HFF-Myc (cell line): Measurements from ENCODE around the gene FAM227B.
"Not testable (repeated sequence)": the region's sequence is repeated elsewhere in the genome, so short reads cannot be mapped to it uniquely, and the experiment has no call there.

Experiments
- DNase-seq: peaks from one replicate; pipeline ENCODE4 v3.0.0-alpha.2; 2011; ENCODE audit warnings: low read depth; ENCODE audit errors: extremely low read depth
- H3K4me3 ChIP-seq: replicated peaks from 2 replicates; pipeline ENCODE4 v1.5.1; 2011; ENCODE audit warnings: low read depth, mild to moderate bottlenecking, control low read depth, low read length
- TF ChIP-seq, protein P1 (sequence below): IDR thresholded peaks from 2 replicates; pipeline ENCODE4 v1.5.1; 2012; ENCODE audit warnings: mild to moderate bottlenecking, low read depth, low read length, control low read depth; ENCODE audit errors: missing control alignments

Gene FAM227B

GRCh38 chr15:49366496-49366895, 254.1 kb downstream of the FAM227B start:
- no peak overlapping the region for H3K4me3 ChIP-seq
- no peak for DNase-seq
- TF ChIP-seq, protein P1, sequence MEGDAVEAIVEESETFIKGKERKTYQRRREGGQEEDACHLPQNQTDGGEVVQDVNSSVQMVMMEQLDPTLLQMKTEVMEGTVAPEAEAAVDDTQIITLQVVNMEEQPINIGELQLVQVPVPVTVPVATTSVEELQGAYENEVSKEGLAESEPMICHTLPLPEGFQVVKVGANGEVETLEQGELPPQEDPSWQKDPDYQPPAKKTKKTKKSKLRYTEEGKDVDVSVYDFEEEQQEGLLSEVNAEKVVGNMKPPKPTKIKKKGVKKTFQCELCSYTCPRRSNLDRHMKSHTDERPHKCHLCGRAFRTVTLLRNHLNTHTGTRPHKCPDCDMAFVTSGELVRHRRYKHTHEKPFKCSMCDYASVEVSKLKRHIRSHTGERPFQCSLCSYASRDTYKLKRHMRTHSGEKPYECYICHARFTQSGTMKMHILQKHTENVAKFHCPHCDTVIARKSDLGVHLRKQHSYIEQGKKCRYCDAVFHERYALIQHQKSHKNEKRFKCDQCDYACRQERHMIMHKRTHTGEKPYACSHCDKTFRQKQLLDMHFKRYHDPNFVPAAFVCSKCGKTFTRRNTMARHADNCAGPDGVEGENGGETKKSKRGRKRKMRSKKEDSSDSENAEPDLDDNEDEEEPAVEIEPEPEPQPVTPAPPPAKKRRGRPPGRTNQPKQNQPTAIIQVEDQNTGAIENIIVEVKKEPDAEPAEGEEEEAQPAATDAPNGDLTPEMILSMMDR, result no peak

- TF ChIP-seq, protein P1, result no peak
- no peak overlapping the region for H3K4me3 ChIP-seq
- no peak for DNase-seq
These were observed 259.2 kb downstream of the FAM227B start for GRCh38 chr15:49361370-49361769.

GRCh38 chr15:49354439-49354838, 266.2 kb downstream of the FAM227B start:
- not testable (repeated sequence) for H3K4me3 ChIP-seq, DNase-seq

GRCh38 chr15:49343546-49343945, 277.1 kb downstream of the FAM227B start:
- no peak overlapping the region for H3K4me3 ChIP-seq
- no peak for DNase-seq
- TF ChIP-seq, protein P1, result no peak

- TF ChIP-seq, protein P1, result no peak
- no peak overlapping the region for H3K4me3 ChIP-seq
- DNase-seq, result no peak
These were observed 281.0 kb downstream of the FAM227B start for GRCh38 chr15:49339656-49340055.

DNA sequence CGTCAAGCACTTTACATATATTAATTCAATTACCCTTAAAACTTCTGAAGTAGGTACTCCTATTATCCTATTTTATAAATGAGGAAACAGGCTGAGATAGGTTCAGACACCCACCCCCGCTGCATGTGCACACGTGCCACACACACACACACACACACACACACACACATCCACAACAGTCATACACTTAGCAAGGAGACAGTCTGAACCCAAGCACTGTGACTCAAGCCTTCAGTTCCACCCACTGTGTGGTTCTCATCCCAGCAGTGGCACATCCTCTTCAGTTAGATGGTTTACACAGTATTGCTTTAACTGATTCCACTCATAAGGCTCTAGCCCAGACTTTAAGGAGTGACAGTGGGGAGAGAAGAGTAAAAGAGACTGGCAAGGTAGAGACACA, 288.7 kb downstream of the FAM227B start:
- DNase-seq, result no peak
- TF ChIP-seq, protein P1, result no peak

GRCh38 chr15:49331442-49331841, 289.2 kb downstream of the FAM227B start:
- no peak overlapping the region for H3K4me3 ChIP-seq
- TF ChIP-seq, protein P1, result no peak
- no peak for DNase-seq

More for the DNA sequence above, 288.7 kb downstream of the FAM227B start:
- H3K4me3 ChIP-seq, result no peak overlapping the region
